A549 (cell line): ENCODE measurements around the gene NHEJ1.
A peak's percentile ranks its signal among the peaks of the same experiment; 100 is the strongest.

Experiments used
- CEBPB ChIP-seq, 2 experiments: fragments of >200 bp in 1 of 2; sonication (Bioruptor Twin) in 1 of 2; formaldehyde crosslinking in 1 of 2; IDR thresholded peaks; 2 replicates each; pipeline ENCODE4 v1.6.1; 2012 to 2016
- CTCF ChIP-seq: fragments of >200 bp; sonication (Bioruptor Twin); formaldehyde crosslinking; IDR thresholded peaks from 3 replicates; pipeline ENCODE4 v1.5.1; 2016
- FOSL2 ChIP-seq, 2 experiments: fragments of 450-650 bp in 1 of 2; fragments of >200 bp in 1 of 2; sonication (Bioruptor Twin) in 1 of 2; formaldehyde crosslinking; IDR thresholded peaks; 2 replicates each; pipeline versions ENCODE4 v1.5.0 to v1.6.1; 2016 to 2020; ENCODE audit warnings: mild to moderate bottlenecking in 1 of 2, moderate library complexity in 1 of 2
- POLR2A ChIP-seq: IDR thresholded peaks from 2 replicates; pipeline ENCODE4 v1.6.1; 2012; ENCODE audit warnings: mild to moderate bottlenecking, low read length

GRCh38 chr2:219177552-219178376, 17.1 kb upstream of the NHEJ1 start, which contains the start of gene RETREG2:
- TF ChIP-seq FOSL2 (IDR thresholded peaks at IDR 0.05) (peak; percentile 20; the same call in 1 of the 2 replicates), FOSL2 (CRISPR knock-in tag; IDR thresholded peaks at IDR 0.05) (peak; percentile 80), POLR2A (peak; percentile 69; the same call in 1 of the 2 replicates), CTCF (peak; percentile 54), CEBPB (IDR thresholded peaks at IDR 0.05) (no peak)
